WTC11 (cell line): Measurements from ENCODE around the gene CLGN. TPM values are rescaled to one million over a fixed set of nuclear protein-coding genes. Genes with fewer than 3 reads are reported as not detected.

Source experiments
- ATAC-seq: fragments of 200-7000 bp; cut with Tn5 transposase; 2 replicates; pipeline ENCODE4 v1.10.0; 2021; ENCODE audit warnings: mild to moderate bottlenecking, moderate library complexity
- CTCF ChIA-PET: fragments of 300-600 bp; sonication (Branson Sonifier 250); formaldehyde crosslinking; loops from one replicate; lab custom pipeline; 2021; ENCODE audit warnings: antibody characterized with exemption; lab: Charles Lee
- POLR2A ChIA-PET: fragments of 350-600 bp; sonication (Branson Sonifier 250); formaldehyde crosslinking; loops from one replicate; lab custom pipeline; 2021; ENCODE audit warnings: antibody characterized with exemption; lab: Charles Lee
- DNase-seq: peaks from one replicate; pipeline ENCODE4 v3.0.0; 2021; ENCODE audit warnings: low spot score
- H3K27ac Mint-ChIP-seq: 2 replicates; pipeline ENCODE4 v1.8.0; 2021; ENCODE audit warnings: mixed read lengths
- H3K27me3 Mint-ChIP-seq: 2 replicates; pipeline ENCODE4 v1.8.0; 2021; ENCODE audit warnings: low read depth, mild to moderate bottlenecking, moderate library complexity, mixed read lengths
- H3K36me3 Mint-ChIP-seq: 2 replicates; pipeline ENCODE4 v1.8.0; 2021; ENCODE audit warnings: mixed read lengths
- H3K4me1 Mint-ChIP-seq: 2 replicates; pipeline ENCODE4 v1.8.0; 2022; ENCODE audit warnings: mixed read lengths
- H3K4me3 Mint-ChIP-seq: 2 replicates; pipeline ENCODE4 v1.8.0; 2021; ENCODE audit warnings: mild to moderate bottlenecking, moderate library complexity, mixed read lengths
- H3K9me3 Mint-ChIP-seq: 2 replicates; pipeline ENCODE4 v1.8.0; 2021; ENCODE audit warnings: mixed read lengths
- FOXJ3 ChIP-seq: sonication (generic); formaldehyde crosslinking; IDR thresholded peaks from 2 replicates; pipeline ENCODE4 v1.9.0; 2021; ENCODE audit warnings: missing genetic modification reagents, mild to moderate bottlenecking, borderline replicate concordance
- FOXK1 ChIP-seq: sonication (generic); formaldehyde crosslinking; IDR thresholded peaks from 2 replicates; pipeline ENCODE4 v1.8.0; 2022; ENCODE audit warnings: mild to moderate bottlenecking, moderate library complexity, missing genetic modification reagents
- GRHL2 ChIP-seq: fragments of 250-450 bp; sonication (Bioruptor Pico); IDR thresholded peaks from 2 replicates; pipeline ENCODE4 v1.8.0; 2022; ENCODE audit warnings: mild to moderate bottlenecking, moderate library complexity; ENCODE audit not compliant: insufficient replicate concordance, severe bottlenecking
- HMGXB4 ChIP-seq: sonication (generic); formaldehyde crosslinking; IDR thresholded peaks from 2 replicates; pipeline ENCODE4 v1.8.1; 2023; ENCODE audit warnings: mild to moderate bottlenecking, moderate library complexity, missing genetic modification reagents
- JAZF1 ChIP-seq: fragments of 250-450 bp; sonication (Bioruptor Pico); IDR thresholded peaks from 2 replicates; pipeline ENCODE4 v1.9.0; 2021; ENCODE audit warnings: moderate library complexity, mild to moderate bottlenecking, inconsistent platforms
- MAX ChIP-seq: sonication (generic); formaldehyde crosslinking; IDR thresholded peaks from 2 replicates; pipeline ENCODE4 v1.8.0; 2022; ENCODE audit warnings: mild to moderate bottlenecking, missing genetic modification reagents
- MYBL2 ChIP-seq: sonication (generic); formaldehyde crosslinking; IDR thresholded peaks from 2 replicates; pipeline ENCODE4 v1.8.1; 2023; ENCODE audit warnings: mild to moderate bottlenecking, moderate library complexity, missing genetic modification reagents
- PRRX2 ChIP-seq: fragments of 250-450 bp; sonication (Bioruptor Pico); IDR thresholded peaks from 2 replicates; pipeline ENCODE4 v1.8.0; 2021; ENCODE audit warnings: mild to moderate bottlenecking
- RORB ChIP-seq: fragments of 250-450 bp; sonication (Bioruptor Pico); IDR thresholded peaks from 2 replicates; pipeline ENCODE4 v1.9.0; 2021; ENCODE audit warnings: mild to moderate bottlenecking
- STAT6 ChIP-seq: sonication (generic); formaldehyde crosslinking; conservative IDR thresholded peaks from 2 replicates; pipeline ENCODE4 v1.8.1; 2023; ENCODE audit warnings: mild to moderate bottlenecking, low read depth, missing genetic modification reagents, moderate library complexity
- USF2 ChIP-seq: sonication (generic); formaldehyde crosslinking; IDR thresholded peaks from 2 replicates; pipeline ENCODE4 v1.8.1; 2023; ENCODE audit warnings: mild to moderate bottlenecking, missing genetic modification reagents, moderate library complexity
- ZMAT4 ChIP-seq: fragments of 250-450 bp; sonication (Bioruptor Pico); IDR thresholded peaks from 2 replicates; pipeline ENCODE4 v1.9.0; 2021; ENCODE audit warnings: mild to moderate bottlenecking
- ZNF138 ChIP-seq: sonication (generic); formaldehyde crosslinking; conservative IDR thresholded peaks from 2 replicates; pipeline ENCODE4 v1.8.1; 2022; ENCODE audit warnings: mild to moderate bottlenecking, moderate library complexity, missing genetic modification reagents
- ZNF423 ChIP-seq: fragments of 250-450 bp; sonication (Bioruptor Pico); IDR thresholded peaks from 2 replicates; pipeline ENCODE4 v2.1.2; 2022; ENCODE audit warnings: mild to moderate bottlenecking, moderate library complexity
- ZNF425 ChIP-seq: fragments of 250-450 bp; sonication (Bioruptor Pico); conservative IDR thresholded peaks from 2 replicates; pipeline ENCODE4 v1.9.0; 2021; ENCODE audit warnings: mild to moderate bottlenecking
- total RNA-seq: library from RNA; stranded (reverse); gene quantifications from 3 replicates; pipeline ENCODE4 v1.2.3, GENCODE V29; 2021

Gene CLGN
- total RNA-seq, 1 experiment from 2014 or later = 2.3 TPM

- TF ChIP-seq MAX (CRISPR knock-in tag) (no peak), MYBL2 (no peak), PRRX2 (CRISPR knock-in tag) (no peak), ZNF423 (CRISPR knock-in tag) (no peak), ZMAT4 (no peak)
- TF ChIP-seq, all 79 proteins: peak for 0
Observed at GRCh38 chr4:140472156-140472555, 44.7 kb upstream of the CLGN start (continued).

- peaks cover 4% of the 10 kb centered on the region; the same call in 1 of the 2 replicates for H3K27me3 Mint-ChIP-seq
- no peaks in the 10 kb centered on the region for H3K9me3 Mint-ChIP-seq
- DNase-seq = peak; percentile 43
- ChIA-PET POLR2A (no interaction called here), CTCF (interaction anchor here (1.0 to 1.8 kb wide), 2 partner anchors 43 to 110 kb away, joined by 3 to 6 read pairs; no protein-coding TSS in a partner anchor)
- no peaks in the 10 kb centered on the region for H3K36me3 Mint-ChIP-seq
- ATAC-seq = peak; percentile 88
- H3K4me3 Mint-ChIP-seq = no peak overlapping the region
- H3K27ac Mint-ChIP-seq = no peak overlapping the region
- peaks cover 4% of the 10 kb centered on the region for H3K4me1 Mint-ChIP-seq
- TF ChIP-seq JAZF1 (CRISPR knock-in tag) (no peak), STAT6 (CRISPR knock-in tag) (no peak), ZNF425 (CRISPR knock-in tag) (no peak), RORB (CRISPR knock-in tag) (no peak), USF2 (CRISPR knock-in tag) (no peak), GRHL2 (no peak), ZNF138 (no peak), FOXJ3 (CRISPR knock-in tag) (no peak), MAX (CRISPR knock-in tag) (no peak), HMGXB4 (CRISPR knock-in tag) (no peak), FOXK1 (CRISPR knock-in tag) (no peak)
Observed at GRCh38 chr4:140469791-140470733, 42.6 kb upstream of the CLGN start.
